Suprapubic skin (tissue), 3 donors: ENCODE measurements around the gene LRG1.

Source experiments
- CTCF ChIP-seq, 2 donors: fragments of 200-600 bp in 1 of 2; fragments of 450-650 bp in 1 of 2; sonication (generic) in 1 of 2; IDR thresholded peaks; one replicate each; pipeline ENCODE4 v1.5.1; 2016 to 2019; ENCODE audit warnings: antibody characterized with exemption in 2 of 2, mild to moderate bottlenecking in 1 of 2, moderate library complexity in 1 of 2
- EP300 ChIP-seq: sonication (generic); formaldehyde crosslinking; IDR thresholded peaks from one replicate; pipeline ENCODE4 v1.6.1; 2017; ENCODE audit warnings: antibody characterized with exemption
- POLR2A ChIP-seq, 2 donors: fragments of 450-650 bp; IDR thresholded peaks; one replicate each; pipeline ENCODE4 v1.6.1; 2017; ENCODE audit warnings: antibody characterized with exemption in 2 of 2, mild to moderate bottlenecking in 2 of 2, moderate library complexity in 2 of 2

GRCh38 chr19:4554717-4555116 is 14.9 kb upstream of the LRG1 start:
- TF ChIP-seq CTCF (IDR thresholded peaks at IDR 0.05), result no peak
- no peak for TF ChIP-seq POLR2A (IDR thresholded peaks at IDR 0.05)
- no peak for TF ChIP-seq EP300
